ENCODE results near the gene CRHBP.

CRHBP gene

DNA sequence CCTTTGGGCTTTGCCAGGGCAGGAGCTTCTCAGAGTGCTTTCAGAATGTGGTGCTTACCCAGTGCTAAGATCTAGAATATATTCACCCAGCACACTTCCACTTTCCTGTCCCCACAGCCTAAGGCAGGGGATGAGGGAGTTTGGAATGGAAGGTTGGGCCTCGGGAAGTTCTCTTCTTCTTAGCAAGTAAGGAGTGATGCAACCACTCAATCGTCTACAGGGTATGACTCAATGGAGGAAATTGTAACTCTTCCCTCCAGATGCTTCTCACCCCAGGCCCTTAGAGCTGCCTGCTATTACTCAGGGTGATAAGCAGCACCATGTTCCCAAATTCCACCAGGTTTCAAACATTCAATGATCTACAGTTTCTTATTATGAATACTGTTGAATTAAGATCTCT, 46.6 kb downstream of the CRHBP start:
- H3K9ac ChIP-seq (ENCODE audit: low read depth, low read length, poor library complexity): no peak overlapping the region
- no peaks in the 10 kb centered on the region for H3K36me3 ChIP-seq (replicated peaks in 1 of 2; ENCODE audit: control insufficient read depth in 2 of 2, insufficient read depth in 2 of 2, low read length in 2 of 2)
- H3K14ac ChIP-seq (ENCODE audit: low read length): no peak overlapping the region
- H2BK12ac ChIP-seq (ENCODE audit: low read length): no peak overlapping the region
- no peak overlapping the region for H4K91ac ChIP-seq (ENCODE audit: low read depth, low read length, poor library complexity)
- H2BK5ac ChIP-seq (ENCODE audit: low read length): no peak overlapping the region
- no peak overlapping the region for H2BK120ac ChIP-seq (ENCODE audit: low read depth, low read length)
- H3K79me1 ChIP-seq (ENCODE audit: low read depth, low read length): no peaks in the 10 kb centered on the region
- no peaks in the 10 kb centered on the region for H3K9me3 ChIP-seq (replicated peaks in 1 of 2; ENCODE audit: control insufficient read depth in 2 of 2, insufficient read depth in 1 of 2, low read depth in 1 of 2, low read length in 2 of 2)
- no peak overlapping the region for H2BK15ac ChIP-seq (ENCODE audit: low read length)
- no peak overlapping the region for H3K4me3 ChIP-seq (ENCODE audit: low read length in 2 of 2)
- WGBS, 2 donors (ENCODE audit: extremely low coverage in 2 of 2, insufficient read length in 2 of 2, insufficient replicate concordance in 1 of 2): no CpG with 5 or more reads among the region's 2 CpGs
- no peak for DNase-seq (ENCODE audit: low spot score)
- peaks cover 0 to 4% (median 0%) of the 10 kb centered on the region in 3 experiments for H3K27me3 ChIP-seq (ENCODE audit: control insufficient read depth in 3 of 3, insufficient read depth in 3 of 3, low read depth in 1 of 3, low read length in 3 of 3)
- no peak overlapping the region for H3K18ac ChIP-seq (ENCODE audit: low read length)
- H3K4me2 ChIP-seq (ENCODE audit: insufficient read depth, low read length, poor library complexity, severe bottlenecking): no peak overlapping the region
- H3K27ac ChIP-seq (replicated peaks; ENCODE audit: low read length): no peak overlapping the region
- no peak overlapping the region for H4K8ac ChIP-seq (ENCODE audit: low read depth, low read length)
- no peak overlapping the region for H3K23ac ChIP-seq (ENCODE audit: low read depth, low read length, poor library complexity)
- H3K4ac ChIP-seq (ENCODE audit: low read length): no peak overlapping the region
- H2AK5ac ChIP-seq (ENCODE audit: low read depth, low read length): no peak overlapping the region
- H3K4me1 ChIP-seq (ENCODE audit: control insufficient read depth in 2 of 2, insufficient read depth in 1 of 2, low read depth in 1 of 2, low read length in 2 of 2): no peaks in the 10 kb centered on the region
- no peak overlapping the region for H2AFZ ChIP-seq (ENCODE audit: low read length)

DNA sequence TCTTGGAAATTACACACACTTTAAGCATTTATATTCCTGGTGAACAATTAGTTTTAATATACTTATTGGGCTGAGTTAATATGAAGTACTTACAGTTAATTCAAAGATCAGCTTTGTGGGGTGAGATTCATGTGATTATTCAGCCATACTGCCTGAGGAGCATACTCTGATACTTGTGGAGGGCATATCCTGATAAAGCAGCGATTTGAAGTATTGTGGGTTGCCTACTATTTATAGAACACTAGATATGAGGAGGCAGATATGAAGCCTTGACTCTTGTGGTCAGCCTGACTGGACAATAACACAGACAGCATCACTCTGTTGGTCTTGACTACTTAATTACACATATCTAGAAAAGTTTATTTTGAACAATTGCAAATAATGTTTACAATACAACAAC, 50.4 kb downstream of the CRHBP start:
- H3K14ac ChIP-seq (ENCODE audit: low read length): no peak overlapping the region
- no peak overlapping the region for H3K4ac ChIP-seq (ENCODE audit: low read length)
- no peak overlapping the region for H3K4me3 ChIP-seq (ENCODE audit: low read length in 2 of 2)
- H2AFZ ChIP-seq (ENCODE audit: low read length): no peak overlapping the region
- H3K79me1 ChIP-seq (ENCODE audit: low read depth, low read length): no peaks in the 10 kb centered on the region
- no peak overlapping the region for H3K27ac ChIP-seq (replicated peaks; ENCODE audit: low read length)
- peaks cover 0 to 18% (median 0%) of the 10 kb centered on the region in 3 experiments for H3K27me3 ChIP-seq (ENCODE audit: control insufficient read depth in 3 of 3, insufficient read depth in 3 of 3, low read depth in 1 of 3, low read length in 3 of 3)
- H2BK120ac ChIP-seq (ENCODE audit: low read depth, low read length): no peak overlapping the region
- WGBS, 2 donors (ENCODE audit: extremely low coverage in 2 of 2, insufficient read length in 2 of 2, insufficient replicate concordance in 1 of 2): no CpG with 5 or more reads among the region's 1 CpG
- H3K4me2 ChIP-seq (ENCODE audit: insufficient read depth, low read length, poor library complexity, severe bottlenecking): no peak overlapping the region
- H3K9me3 ChIP-seq (replicated peaks in 1 of 2; ENCODE audit: control insufficient read depth in 2 of 2, insufficient read depth in 1 of 2, low read depth in 1 of 2, low read length in 2 of 2): peaks cover 2 to 3% of the 10 kb centered on the region in 2 donors
- peaks cover 0 to 1% of the 10 kb centered on the region in 2 donors for H3K36me3 ChIP-seq (replicated peaks in 1 of 2; ENCODE audit: control insufficient read depth in 2 of 2, insufficient read depth in 2 of 2, low read length in 2 of 2)
- H4K91ac ChIP-seq (ENCODE audit: low read depth, low read length, poor library complexity): no peak overlapping the region
- DNase-seq (ENCODE audit: low spot score): no peak
- H3K4me1 ChIP-seq (ENCODE audit: control insufficient read depth in 2 of 2, insufficient read depth in 1 of 2, low read depth in 1 of 2, low read length in 2 of 2): no peaks in the 10 kb centered on the region
- no peak overlapping the region for H3K18ac ChIP-seq (ENCODE audit: low read length)
- no peak overlapping the region for H2BK15ac ChIP-seq (ENCODE audit: low read length)
- no peak overlapping the region for H3K23ac ChIP-seq (ENCODE audit: low read depth, low read length, poor library complexity)
- no peak overlapping the region for H4K8ac ChIP-seq (ENCODE audit: low read depth, low read length)
- no peak overlapping the region for H2BK12ac ChIP-seq (ENCODE audit: low read length)
- H2BK5ac ChIP-seq (ENCODE audit: low read length): no peak overlapping the region
- no peak overlapping the region for H2AK5ac ChIP-seq (ENCODE audit: low read depth, low read length)
- no peak overlapping the region for H3K9ac ChIP-seq (ENCODE audit: low read depth, low read length, poor library complexity)

DNA sequence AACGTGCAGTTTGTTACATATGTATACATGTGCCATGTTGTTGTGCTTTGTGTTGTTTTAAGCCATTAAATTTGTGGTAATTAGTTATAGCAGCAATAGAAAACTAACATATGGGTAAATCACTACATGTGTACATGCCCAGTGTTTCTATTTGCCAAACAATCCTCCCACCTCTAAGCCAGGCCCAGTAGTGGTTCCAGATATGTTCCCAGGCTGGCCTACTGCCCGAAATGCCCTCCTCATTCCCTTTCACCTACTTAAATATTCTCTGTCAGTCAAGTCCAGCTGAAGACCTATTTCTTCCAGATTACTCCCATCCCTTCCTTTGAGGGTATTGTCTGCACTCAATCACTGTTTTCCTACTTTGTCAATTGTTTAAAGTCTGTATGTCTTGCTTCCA, 53.3 kb downstream of the CRHBP start:
- no CpG with 5 or more reads among the region's 2 CpGs for WGBS, 2 donors (ENCODE audit: extremely low coverage in 2 of 2, insufficient read length in 2 of 2, insufficient replicate concordance in 1 of 2)
- H2BK120ac ChIP-seq (ENCODE audit: low read depth, low read length): no peak overlapping the region
- H3K36me3 ChIP-seq (replicated peaks in 1 of 2; ENCODE audit: control insufficient read depth in 2 of 2, insufficient read depth in 2 of 2, low read length in 2 of 2): peaks cover 0 to 1% of the 10 kb centered on the region in 2 donors
- no peak overlapping the region for H3K4ac ChIP-seq (ENCODE audit: low read length)
- H3K27ac ChIP-seq (replicated peaks; ENCODE audit: low read length): no peak overlapping the region
- no peak overlapping the region for H3K4me3 ChIP-seq (ENCODE audit: low read length in 2 of 2)
- no peak overlapping the region for H2AFZ ChIP-seq (ENCODE audit: low read length)
- no peak overlapping the region for H2BK5ac ChIP-seq (ENCODE audit: low read length)
- no peak overlapping the region for H4K91ac ChIP-seq (ENCODE audit: low read depth, low read length, poor library complexity)
- no peak for DNase-seq (ENCODE audit: low spot score)
- H3K9me3 ChIP-seq (replicated peaks in 1 of 2; ENCODE audit: control insufficient read depth in 2 of 2, insufficient read depth in 1 of 2, low read depth in 1 of 2, low read length in 2 of 2): peaks cover 2 to 3% of the 10 kb centered on the region in 2 donors
- peaks cover 0 to 26% (median 0%) of the 10 kb centered on the region in 3 experiments for H3K27me3 ChIP-seq (ENCODE audit: control insufficient read depth in 3 of 3, insufficient read depth in 3 of 3, low read depth in 1 of 3, low read length in 3 of 3)
- no peak overlapping the region for H3K14ac ChIP-seq (ENCODE audit: low read length)
- no peak overlapping the region for H4K8ac ChIP-seq (ENCODE audit: low read depth, low read length)
- H3K9ac ChIP-seq (ENCODE audit: low read depth, low read length, poor library complexity): no peak overlapping the region
- no peak overlapping the region for H3K4me2 ChIP-seq (ENCODE audit: insufficient read depth, low read length, poor library complexity, severe bottlenecking)
- H2AK5ac ChIP-seq (ENCODE audit: low read depth, low read length): no peak overlapping the region
- no peak overlapping the region for H3K23ac ChIP-seq (ENCODE audit: low read depth, low read length, poor library complexity)
- no peak overlapping the region for H2BK15ac ChIP-seq (ENCODE audit: low read length)
- H3K4me1 ChIP-seq (ENCODE audit: control insufficient read depth in 2 of 2, insufficient read depth in 1 of 2, low read depth in 1 of 2, low read length in 2 of 2): no peaks in the 10 kb centered on the region
- no peak overlapping the region for H3K18ac ChIP-seq (ENCODE audit: low read length)
- no peak overlapping the region for H2BK12ac ChIP-seq (ENCODE audit: low read length)
- no peaks in the 10 kb centered on the region for H3K79me1 ChIP-seq (ENCODE audit: low read depth, low read length)

DNA sequence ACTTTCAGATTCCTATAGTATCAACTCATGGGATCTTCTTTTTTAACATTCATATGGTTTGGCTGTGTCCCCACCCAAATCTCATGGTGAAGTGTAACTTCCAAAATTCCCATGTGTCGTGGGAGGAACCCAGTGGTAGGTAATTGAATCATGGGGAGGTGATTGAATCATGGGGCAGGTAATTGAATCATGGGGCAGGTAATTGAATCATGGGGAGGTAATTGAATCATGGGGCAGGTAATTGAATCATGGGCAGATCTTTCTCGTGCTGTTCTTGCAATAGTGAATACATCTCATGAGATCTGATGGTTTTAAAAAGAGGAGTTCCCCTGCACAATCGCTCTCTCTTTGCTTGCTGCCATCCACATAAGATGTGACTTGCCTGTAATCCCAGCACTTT, 55.6 kb downstream of the CRHBP start:
- H4K91ac ChIP-seq (ENCODE audit: low read depth, low read length, poor library complexity): no peak overlapping the region
- H3K36me3 ChIP-seq (replicated peaks in 1 of 2; ENCODE audit: control insufficient read depth in 2 of 2, insufficient read depth in 2 of 2, low read length in 2 of 2): peaks cover 0 to 1% of the 10 kb centered on the region in 2 donors
- no peak overlapping the region for H3K4me2 ChIP-seq (ENCODE audit: insufficient read depth, low read length, poor library complexity, severe bottlenecking)
- no peak overlapping the region for H3K9ac ChIP-seq (ENCODE audit: low read depth, low read length, poor library complexity)
- H3K18ac ChIP-seq (ENCODE audit: low read length): no peak overlapping the region
- no peak overlapping the region for H3K27ac ChIP-seq (replicated peaks; ENCODE audit: low read length)
- no peak overlapping the region for H2AFZ ChIP-seq (ENCODE audit: low read length)
- H2BK120ac ChIP-seq (ENCODE audit: low read depth, low read length): no peak overlapping the region
- no peak overlapping the region for H2AK5ac ChIP-seq (ENCODE audit: low read depth, low read length)
- H3K4me1 ChIP-seq (ENCODE audit: control insufficient read depth in 2 of 2, insufficient read depth in 1 of 2, low read depth in 1 of 2, low read length in 2 of 2): no peaks in the 10 kb centered on the region
- no peaks in the 10 kb centered on the region for H3K79me1 ChIP-seq (ENCODE audit: low read depth, low read length)
- peaks cover 0 to 34% (median 0%) of the 10 kb centered on the region in 3 experiments for H3K27me3 ChIP-seq (ENCODE audit: control insufficient read depth in 3 of 3, insufficient read depth in 3 of 3, low read depth in 1 of 3, low read length in 3 of 3)
- H2BK15ac ChIP-seq (ENCODE audit: low read length): no peak overlapping the region
- H3K9me3 ChIP-seq (replicated peaks in 1 of 2; ENCODE audit: control insufficient read depth in 2 of 2, insufficient read depth in 1 of 2, low read depth in 1 of 2, low read length in 2 of 2): peaks cover 2 to 3% of the 10 kb centered on the region in 2 donors
- H4K8ac ChIP-seq (ENCODE audit: low read depth, low read length): no peak overlapping the region
- no peak overlapping the region for H2BK12ac ChIP-seq (ENCODE audit: low read length)
- no peak overlapping the region for H3K4ac ChIP-seq (ENCODE audit: low read length)
- DNase-seq (ENCODE audit: low spot score): no peak
- H3K23ac ChIP-seq (ENCODE audit: low read depth, low read length, poor library complexity): no peak overlapping the region
- H3K14ac ChIP-seq (ENCODE audit: low read length): no peak overlapping the region
- no peak overlapping the region for H3K4me3 ChIP-seq (ENCODE audit: low read length in 2 of 2)
- H2BK5ac ChIP-seq (ENCODE audit: low read length): no peak overlapping the region
- no CpG with 5 or more reads among the region's 3 CpGs for WGBS, 2 donors (ENCODE audit: extremely low coverage in 2 of 2, insufficient read length in 2 of 2, insufficient replicate concordance in 1 of 2)

Measured in neuronal stem cell (in vitro differentiated cells).